ENCODE data around the gene VPS29.
A peak's percentile ranks its signal among the peaks of the same experiment; 100 is the strongest.
"Not testable (repeated sequence)": the region's sequence is repeated elsewhere in the genome, so short reads cannot be mapped to it uniquely, and the experiment has no call there.

VPS29 gene

GRCh38 chr12:110475426-110475825 is 26.5 kb downstream of the VPS29 start:
- H3K4me1 ChIP-seq (ENCODE audit: low read depth, poor library complexity, severe bottlenecking): no peaks in the 10 kb centered on the region
- no peak overlapping the region for H3K4me3 ChIP-seq (IDR thresholded peaks at IDR 0.05; ENCODE audit: insufficient read depth, low read depth, low read length)
- no peak for TF ChIP-seq CTCF (conservative IDR thresholded peaks at IDR 0.05; ENCODE audit: low read depth, low read length)
- no peak overlapping the region for H2AFZ ChIP-seq (ENCODE audit: low read depth)
- H4K20me1 ChIP-seq (ENCODE audit: insufficient read depth): no peaks in the 10 kb centered on the region
- H3K36me3 ChIP-seq (ENCODE audit: insufficient read depth): no peaks in the 10 kb centered on the region
- no peaks in the 10 kb centered on the region for H3K27me3 ChIP-seq (ENCODE audit: insufficient read depth, low read depth)
- no peak overlapping the region for H3K27ac ChIP-seq
- H3K4me2 ChIP-seq: no peak overlapping the region
- H3K9ac ChIP-seq: no peak overlapping the region
- H3K79me2 ChIP-seq (ENCODE audit: insufficient read depth, low read depth): peaks cover 3% of the 10 kb centered on the region; the same call in 1 of the 2 replicates

DNA sequence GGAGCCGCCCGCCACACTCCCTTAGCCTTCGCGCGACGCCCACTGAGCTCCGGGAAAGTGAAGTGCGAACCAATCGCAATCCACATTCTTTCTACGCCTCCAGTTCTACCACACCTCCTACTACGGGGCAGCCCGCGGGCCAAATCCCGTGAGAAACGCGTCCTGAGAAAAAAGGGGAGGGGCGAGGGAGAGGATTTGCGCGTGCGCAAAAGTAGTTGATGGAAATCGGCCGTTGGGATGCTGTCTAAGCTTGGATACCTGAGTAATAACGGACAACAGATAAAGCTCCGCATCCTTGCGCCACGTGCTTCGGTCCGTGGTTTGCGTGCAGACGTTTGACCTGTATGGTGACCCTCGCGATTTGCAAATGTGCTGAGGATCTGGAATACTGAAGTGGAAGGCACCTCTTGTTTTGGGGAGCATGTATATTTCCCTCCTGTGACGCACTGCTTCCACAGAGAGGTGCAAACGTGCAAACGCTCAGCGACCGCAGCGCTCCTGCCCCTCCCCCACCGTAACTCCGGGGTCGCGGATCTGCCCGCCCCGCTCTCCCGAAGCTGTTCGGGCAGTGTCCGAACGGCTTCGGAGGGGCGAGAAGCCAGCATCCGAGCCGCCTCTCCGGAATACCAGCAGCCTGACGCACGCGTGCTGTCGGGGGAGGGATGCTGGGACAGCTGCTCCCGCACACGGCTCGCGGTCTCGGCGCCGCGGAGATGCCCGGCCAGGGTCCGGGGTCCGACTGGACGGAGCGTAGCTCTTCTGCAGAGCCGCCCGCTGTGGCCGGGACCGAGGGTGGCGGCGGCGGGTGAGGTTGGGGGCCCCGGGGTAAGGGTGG is 33.5 kb downstream of the VPS29 start, which contains the start of the genes FAM216A and GPN3:
Gene FAM216A, plus strand, starts transcription at position 632 of the 835 bp plus-strand sequence. Its CDS starts 31 bp downstream, at position 663.
Gene GPN3, minus strand, starts transcription at position 44 of the 835 bp plus-strand sequence. CDS start 54 bp downstream, outside the sequence.
- peak within 1 kb of the TSS; percentile 51 for H2AFZ ChIP-seq (ENCODE audit: low read depth)
- no peaks in the 10 kb centered on the region for H3K36me3 ChIP-seq (ENCODE audit: insufficient read depth)
- H3K4me2 ChIP-seq: peak within 1 kb of the TSS; percentile 77
- H3K4me3 ChIP-seq (IDR thresholded peaks at IDR 0.05; ENCODE audit: insufficient read depth, low read depth, low read length): no peak within 1 kb of the TSS
- H3K4me1 ChIP-seq (ENCODE audit: low read depth, poor library complexity, severe bottlenecking): peaks cover 8% of the 10 kb centered on the region
- peaks cover 24% of the 10 kb centered on the region; the same call in 1 of the 2 replicates for H3K79me2 ChIP-seq (ENCODE audit: insufficient read depth, low read depth)
- no peaks in the 10 kb centered on the region for H3K27me3 ChIP-seq (ENCODE audit: insufficient read depth, low read depth)
- TF ChIP-seq CTCF (conservative IDR thresholded peaks at IDR 0.05; ENCODE audit: low read depth, low read length): no peak
- H3K27ac ChIP-seq: peak within 1 kb of the TSS; percentile 99
- no peaks in the 10 kb centered on the region for H4K20me1 ChIP-seq (ENCODE audit: insufficient read depth)
- peak within 1 kb of the TSS; percentile 99 for H3K9ac ChIP-seq

DNA sequence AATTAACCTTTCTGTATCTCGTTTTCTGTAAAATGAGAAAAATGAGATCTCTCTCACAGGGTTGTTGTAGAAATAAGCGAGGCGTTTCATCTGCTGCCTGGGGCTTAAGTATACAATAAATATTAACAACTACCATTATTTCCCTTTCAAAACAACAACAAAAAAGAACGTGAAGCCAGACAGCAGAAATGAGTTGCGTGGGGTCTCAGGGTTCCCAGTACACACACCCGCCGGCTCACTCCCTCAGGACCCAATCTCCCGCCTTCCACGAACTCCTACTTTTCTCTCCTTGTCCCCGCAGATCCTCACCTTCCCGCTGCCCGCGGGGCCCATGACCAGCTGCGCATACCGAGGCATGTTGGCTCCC is 34.1 kb downstream of the VPS29 start:
- H4K20me1 ChIP-seq (ENCODE audit: insufficient read depth): no peaks in the 10 kb centered on the region
- no peak overlapping the region for H3K4me3 ChIP-seq (IDR thresholded peaks at IDR 0.05; ENCODE audit: insufficient read depth, low read depth, low read length)
- no peaks in the 10 kb centered on the region for H3K36me3 ChIP-seq (ENCODE audit: insufficient read depth)
- peaks cover 8% of the 10 kb centered on the region for H3K4me1 ChIP-seq (ENCODE audit: low read depth, poor library complexity, severe bottlenecking)
- peaks cover 24% of the 10 kb centered on the region; the same call in 1 of the 2 replicates for H3K79me2 ChIP-seq (ENCODE audit: insufficient read depth, low read depth)
- H3K27ac ChIP-seq: no peak overlapping the region; the same call in 1 of the 2 replicates
- TF ChIP-seq CTCF (conservative IDR thresholded peaks at IDR 0.05; ENCODE audit: low read depth, low read length): no peak
- H3K4me2 ChIP-seq: peak overlapping the region; percentile 77
- H3K9ac ChIP-seq: peak overlapping the region; percentile 99; the same call in 1 of the 2 replicates
- H2AFZ ChIP-seq (ENCODE audit: low read depth): peak overlapping the region; percentile 51; the same call in 1 of the 2 replicates
- H3K27me3 ChIP-seq (ENCODE audit: insufficient read depth, low read depth): no peaks in the 10 kb centered on the region

GRCh38 chr12:110466791-110467190 is 35.1 kb downstream of the VPS29 start:
- Histone ChIP-seq H3K27me3 (ENCODE audit: insufficient read depth, low read depth) (no peaks in the 10 kb centered on the region), H2AFZ (ENCODE audit: low read depth) (no peak overlapping the region), H3K79me2 (ENCODE audit: insufficient read depth, low read depth) (peaks cover 24% of the 10 kb centered on the region; the same call in 1 of the 2 replicates), H3K27ac (no peak overlapping the region), H3K9ac (no peak overlapping the region; the same call in 1 of the 2 replicates), H3K4me1 (ENCODE audit: low read depth, poor library complexity, severe bottlenecking) (peaks cover 8% of the 10 kb centered on the region), H3K36me3 (ENCODE audit: insufficient read depth) (no peaks in the 10 kb centered on the region), H3K4me3 (IDR thresholded peaks at IDR 0.05; ENCODE audit: insufficient read depth, low read depth, low read length) (no peak overlapping the region), H4K20me1 (ENCODE audit: insufficient read depth) (no peaks in the 10 kb centered on the region), H3K4me2 (peak overlapping the region; percentile 77)
- TF ChIP-seq CTCF (conservative IDR thresholded peaks at IDR 0.05; ENCODE audit: low read depth, low read length): no peak

DNA sequence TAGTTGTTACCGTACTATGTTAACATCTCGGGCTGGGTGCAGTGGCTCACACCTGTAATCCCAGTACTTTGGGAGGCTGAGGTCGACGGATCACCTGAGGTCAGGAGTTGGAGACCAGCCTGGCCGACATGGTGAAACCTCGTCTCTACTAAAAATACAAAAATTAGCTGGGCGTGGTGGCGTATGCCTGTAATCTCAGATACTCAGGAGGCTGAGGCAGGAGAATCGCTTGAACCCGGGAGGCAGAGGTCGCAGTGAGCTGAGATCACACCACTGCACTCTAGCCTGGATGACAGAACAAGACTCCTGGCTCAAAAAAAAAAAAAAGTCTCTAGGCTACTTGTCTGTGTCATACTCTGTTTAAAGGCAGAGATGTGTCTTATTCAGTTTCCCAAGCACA is 36.1 kb downstream of the VPS29 start:
- not testable (repeated sequence) for H4K20me1 ChIP-seq (ENCODE audit: insufficient read depth); H3K4me1 ChIP-seq (ENCODE audit: low read depth, poor library complexity, severe bottlenecking); H3K36me3 ChIP-seq (ENCODE audit: insufficient read depth); H2AFZ ChIP-seq (ENCODE audit: low read depth); H3K9ac ChIP-seq; H3K27me3 ChIP-seq (ENCODE audit: insufficient read depth, low read depth); H3K4me2 ChIP-seq; H3K27ac ChIP-seq; H3K4me3 ChIP-seq (IDR thresholded peaks at IDR 0.05; ENCODE audit: insufficient read depth, low read depth, low read length)
- H3K79me2 ChIP-seq (ENCODE audit: insufficient read depth, low read depth): peaks cover 24% of the 10 kb centered on the region; the same call in 1 of the 2 replicates

All from KMS-11 (cell line).